K562 (cell line): ENCODE results near the gene BMI1. TPM values are rescaled to one million over a fixed set of nuclear protein-coding genes. Genes with fewer than 3 reads are reported as not detected.

Source experiments
- AFF4 ChIP-seq: sonication (generic); formaldehyde crosslinking; IDR thresholded peaks from 2 replicates; pipeline ENCODE4 v1.8.0; 2023; ENCODE audit warnings: mild to moderate bottlenecking, missing genetic modification reagents
- BDP1 ChIP-seq: IDR thresholded peaks from 3 replicates; pipeline ENCODE4 v1.6.1; 2011; ENCODE audit not compliant: insufficient read length, insufficient read depth
- CHCHD3 ChIP-seq: fragments of 250-450 bp; sonication (Bioruptor Pico); IDR thresholded peaks from 2 replicates; pipeline ENCODE4 v2.1.2; 2022; ENCODE audit warnings: mild to moderate bottlenecking
- CREB3L1 ChIP-seq: fragments of 450-650 bp; IDR thresholded peaks from 2 replicates; pipeline ENCODE4 v1.6.1; 2014; ENCODE audit warnings: low read depth, mild to moderate bottlenecking, moderate library complexity, borderline replicate concordance
- ELK3 ChIP-seq: fragments of 450-650 bp; formaldehyde crosslinking; IDR thresholded peaks from 2 replicates; pipeline ENCODE4 v1.4.0; 2020; ENCODE audit warnings: mild to moderate bottlenecking
- FOXM1 ChIP-seq, 2 experiments: fragments of 450-650 bp in 1 of 2; sonication (generic) in 1 of 2; formaldehyde crosslinking in 1 of 2; IDR thresholded peaks; 2 replicates each; pipeline versions ENCODE4 v1.6.1 to v1.9.0; 2017 to 2022; ENCODE audit warnings: low read depth in 2 of 2, mild to moderate bottlenecking in 2 of 2, missing genetic modification reagents in 1 of 2, moderate library complexity in 1 of 2
- IRF2 ChIP-seq: sonication (generic); formaldehyde crosslinking; IDR thresholded peaks from 2 replicates; pipeline ENCODE4 v1.8.1; 2022; ENCODE audit warnings: mild to moderate bottlenecking, missing genetic modification reagents
- MAFF ChIP-seq: IDR thresholded peaks from 2 replicates; pipeline ENCODE4 v1.6.1; 2012; ENCODE audit warnings: low read length, improper control_type of control experiment
- MTA3 ChIP-seq: fragments of 450-650 bp; formaldehyde crosslinking; IDR thresholded peaks from 2 replicates; pipeline ENCODE4 v1.6.1; 2017; ENCODE audit warnings: mild to moderate bottlenecking, borderline replicate concordance
- PHF8 ChIP-seq: fragments of 200-600 bp; sonication (generic); IDR thresholded peaks from 2 replicates; pipeline ENCODE4 v1.6.1; 2012; ENCODE audit warnings: mixed run types, mild to moderate bottlenecking, inconsistent platforms, low read length, moderate library complexity, borderline replicate concordance
- RBM14 ChIP-seq: fragments of 200-400 bp; formaldehyde crosslinking; IDR thresholded peaks from 2 replicates; pipeline ENCODE4 v1.6.1; 2018; ENCODE audit warnings: low read depth, mild to moderate bottlenecking, low read length, moderate library complexity, borderline replicate concordance; ENCODE audit not compliant: insufficient read depth
- SMARCA4 ChIP-seq: fragments of 450-650 bp; IDR thresholded peaks from 2 replicates; pipeline ENCODE4 v1.6.1; 2016
- SRSF9 ChIP-seq: fragments of 200-400 bp; formaldehyde crosslinking; IDR thresholded peaks from 2 replicates; pipeline ENCODE4 v1.6.1; 2017; ENCODE audit warnings: low read depth, low read length, borderline replicate concordance
- TARDBP ChIP-seq: fragments of 450-650 bp; IDR thresholded peaks from 2 replicates; pipeline ENCODE4 v1.6.1; 2016
- ZNF165 ChIP-seq: fragments of 250-450 bp; sonication (Bioruptor Pico); IDR thresholded peaks from 2 replicates; pipeline ENCODE4 v1.4.0; 2020; ENCODE audit warnings: borderline replicate concordance
- ZNF277 ChIP-seq: fragments of 250-450 bp; sonication (Bioruptor Pico); IDR thresholded peaks from 2 replicates; pipeline ENCODE4 v1.8.0; 2022; ENCODE audit warnings: inconsistent platforms, mild to moderate bottlenecking, moderate library complexity, borderline replicate concordance
- ZNF354B ChIP-seq: fragments of 250-450 bp; sonication (Bioruptor Pico); IDR thresholded peaks from 2 replicates; pipeline ENCODE4 v1.4.0; 2020
- ZNF583 ChIP-seq: fragments of 250-450 bp; sonication (Bioruptor Pico); IDR thresholded peaks from 2 replicates; pipeline ENCODE4 v1.4.0; 2020
- ZNF707 ChIP-seq: fragments of 250-450 bp; sonication (Bioruptor Pico); conservative IDR thresholded peaks from 2 replicates; pipeline ENCODE4 v1.8.0; 2022; ENCODE audit warnings: inconsistent platforms, mild to moderate bottlenecking, moderate library complexity
- polyA plus RNA-seq, 8 experiments: library from polyadenylated mRNA; depleted of rRNA in 4 of 8; stranded (reverse) in 5 of 8; unstranded in 3 of 8; fragments of >200 nt; fragmentation: Nextera tagmentation in 2 of 8; fragmentation: Illumina TruSeq in 1 of 8; extraction: Ambion mirVana in 2 of 8; extraction: Trizol in 1 of 8; gene quantifications; 2 replicates each; pipeline versions ENCODE4 v1.2.1 to v1.2.3, GENCODE V29; 2011 to 2014; ENCODE audit warnings: inconsistent platforms in 1 of 8, missing spikeins in 1 of 8
- total RNA-seq, 7 experiments: library from RNA; depleted of rRNA in 6 of 7; stranded (reverse); fragments of >200 nt in 6 of 7; fragmentation: Illumina TruSeq in 2 of 7; extraction: Trizol in 2 of 7; gene quantifications; 2 replicates each; pipeline versions ENCODE4 v1.2.1 to v1.2.3, GENCODE V29; 2011 to 2021; ENCODE audit warnings: low replicate concordance in 1 of 7

BMI1 gene
- total and polyA plus RNA-seq, 9 of the 15 experiments (the other 6 are each of a cell fraction or from before 2014, with no cell fraction given): 21.4 to 103 (median 70.8) TPM

GRCh38 chr10:22316286-22317075 lies 4.4 kb upstream of the BMI1 start, which contains the start of gene COMMD3 (continued):
- TF ChIP-seq CREB3L1: peak; percentile 88
- peak; percentile 85; the same call in 1 of the 2 replicates for TF ChIP-seq PHF8
- TF ChIP-seq ZNF165 (CRISPR knock-in tag): no peak
- no peak for TF ChIP-seq ZNF707
- no peak for TF ChIP-seq ZNF277 (CRISPR knock-in tag)
- TF ChIP-seq TARDBP: no peak
- no peak for TF ChIP-seq ELK3
- peak; percentile 69; the same call in 1 of the 2 replicates for TF ChIP-seq MTA3
- no peak for TF ChIP-seq FOXM1 (IDR thresholded peaks at IDR 0.05; ENCODE audit: low read depth)
- TF ChIP-seq FOXM1 (CRISPR knock-in tag; IDR thresholded peaks at IDR 0.05; ENCODE audit: low read depth): no peak
- TF ChIP-seq SMARCA4: no peak
- no peak for TF ChIP-seq SRSF9
- TF ChIP-seq IRF2: no peak
- no peak for TF ChIP-seq RBM14
- TF ChIP-seq ZNF583: no peak
- no peak for TF ChIP-seq MAFF
- no peak for TF ChIP-seq CHCHD3 (CRISPR knock-in tag)
- no peak for TF ChIP-seq BDP1
- TF ChIP-seq AFF4: peak; percentile 85; the same call in 1 of the 2 replicates
- TF ChIP-seq ZNF354B (CRISPR knock-in tag): no peak
